Endodermal cell (in vitro differentiated cells): ENCODE measurements around the gene MLLT1. TPM values are rescaled to one million over a fixed set of nuclear protein-coding genes. Genes with fewer than 3 reads are reported as not detected.
A peak's percentile ranks its signal among the peaks of the same experiment; 100 is the strongest.

Source experiments
- DNase-seq: peaks from one replicate; pipeline ENCODE4 v3.0.0-alpha.2; 2017
- H3K27ac ChIP-seq: 2 replicates; pipeline ENCODE4 v1.5.1; 2013; ENCODE audit warnings: mild to moderate bottlenecking, low read depth, low read length, moderate library complexity
- H3K27me3 ChIP-seq: 2 replicates; pipeline ENCODE4 v1.6.1; 2013; ENCODE audit warnings: mild to moderate bottlenecking, low read length, moderate library complexity; ENCODE audit not compliant: insufficient read depth, control insufficient read depth, poor library complexity, severe bottlenecking
- H3K36me3 ChIP-seq: 2 replicates; pipeline ENCODE4 v1.7.0; 2013; ENCODE audit warnings: mild to moderate bottlenecking, low read length, moderate library complexity; ENCODE audit not compliant: control insufficient read depth, insufficient read depth
- H3K4me1 ChIP-seq: one replicate; pipeline ENCODE4 v1.7.0; 2013; ENCODE audit warnings: low read length; ENCODE audit not compliant: control insufficient read depth, insufficient read depth
- H3K4me3 ChIP-seq: 2 replicates; pipeline ENCODE4 v1.5.1; 2013; ENCODE audit warnings: mild to moderate bottlenecking, low read length, moderate library complexity
- H3K9ac ChIP-seq: 2 replicates; pipeline ENCODE4 v1.6.1; 2013; ENCODE audit warnings: mild to moderate bottlenecking, low read length, moderate library complexity; ENCODE audit not compliant: poor library complexity, severe bottlenecking; ENCODE audit errors: extremely low read depth
- H3K9me3 ChIP-seq: 2 replicates; pipeline ENCODE4 v1.6.1; 2013; ENCODE audit warnings: mild to moderate bottlenecking, low read length, moderate library complexity; ENCODE audit not compliant: control insufficient read depth
- H3K27ac Mint-ChIP-seq: 2 replicates; pipeline ENCODE4 v1.8.0; 2020; ENCODE audit warnings: mixed read lengths
- H3K27me3 Mint-ChIP-seq: 2 replicates; pipeline ENCODE4 v1.8.0; 2021; ENCODE audit warnings: mild to moderate bottlenecking, mixed read lengths; ENCODE audit not compliant: insufficient read depth
- H3K36me3 Mint-ChIP-seq: 2 replicates; pipeline ENCODE4 v1.8.0; 2020; ENCODE audit warnings: low read depth, mixed read lengths
- H3K4me1 Mint-ChIP-seq: 2 replicates; pipeline ENCODE4 v1.8.0; 2020; ENCODE audit warnings: mixed read lengths
- H3K4me3 Mint-ChIP-seq: 2 replicates; pipeline ENCODE4 v1.8.0; 2020; ENCODE audit warnings: mild to moderate bottlenecking, moderate library complexity, mixed read lengths
- H3K9me3 Mint-ChIP-seq: 2 replicates; pipeline ENCODE4 v1.8.0; 2020; ENCODE audit warnings: mild to moderate bottlenecking, mixed read lengths
- CTCF ChIP-seq: fragments of 200-600 bp; sonication (generic); conservative IDR thresholded peaks from 2 replicates; pipeline ENCODE4 v1.5.0; 2021; ENCODE audit warnings: antibody characterized with exemption, mild to moderate bottlenecking
- WGBS, 2 experiments: methylation state at CpG; one replicate each; pipeline versions ENCODE4 v1.1.5 to v1.1.7; 2013; ENCODE audit warnings: missing lambda C conversion rate in 2 of 2, mixed read lengths in 1 of 2; ENCODE audit not compliant: insufficient coverage in 1 of 2, insufficient read length in 1 of 2; 5-methylcytosine and 5-hydroxymethylcytosine counted together
- total RNA-seq, 2 donors: library from RNA; stranded (reverse); fragmentation: NEBNext Ultra II Directional in 1 of 2; extraction: Animal tissue kit (Norgen Biotek cat#: 25700) in 1 of 2; gene quantifications; 2 replicates in 1 of 2; 3 replicates in 1 of 2; pipeline ENCODE4 v1.2.1, GENCODE V29; 2021

The MLLT1 gene
- total RNA-seq, 2 donors from 2014 or later, result 50.1 to 51.8 TPM

DNA sequence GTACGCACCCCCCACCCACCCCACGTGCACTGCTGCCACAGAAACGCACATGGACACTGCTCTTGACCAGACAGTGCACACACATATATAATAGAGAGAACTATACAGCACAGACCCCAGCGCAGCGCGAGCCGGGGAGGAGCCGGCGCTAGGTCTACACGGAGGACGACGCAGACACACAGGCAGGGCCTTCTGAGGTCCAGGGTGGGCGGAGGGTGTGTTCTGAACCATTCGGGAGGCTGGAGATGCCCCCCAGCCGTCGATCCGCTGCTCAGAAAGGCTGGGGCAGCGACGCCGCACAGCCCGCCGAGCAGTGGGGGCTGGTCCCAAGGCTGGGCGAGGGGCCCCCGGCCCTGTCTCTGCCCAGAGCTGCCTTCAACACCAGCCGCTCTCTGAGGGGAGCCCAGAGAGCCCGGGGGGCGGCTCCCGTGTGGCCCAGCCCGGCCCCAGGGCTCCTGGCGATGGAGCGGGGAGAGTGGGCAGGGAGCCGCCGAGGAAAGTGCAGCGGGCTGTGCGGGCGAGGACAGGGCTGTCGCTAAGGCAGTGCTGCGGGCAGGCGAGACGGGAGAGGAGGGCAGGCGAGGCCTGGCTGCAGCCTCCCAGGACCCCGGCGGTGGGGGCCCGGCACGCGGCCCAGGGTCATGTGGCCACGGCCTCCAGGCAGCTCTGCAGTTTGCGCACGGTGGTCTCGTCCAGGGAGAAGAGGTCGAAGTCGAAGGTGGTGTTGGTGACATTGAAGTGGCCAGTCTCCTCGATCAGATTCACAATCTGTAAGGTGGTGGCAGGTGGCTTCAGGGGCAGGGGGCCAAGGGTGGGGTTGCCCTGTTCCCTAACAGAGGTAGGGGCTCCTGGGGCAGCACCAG lies 67.1 kb downstream of the MLLT1 start:
- Histone ChIP-seq H3K27ac (no peak overlapping the region), H3K4me3 (no peak overlapping the region), H3K36me3 (peaks cover 10% of the 10 kb centered on the region), H3K27me3 (no peaks in the 10 kb centered on the region), H3K9ac (no peak overlapping the region), H3K4me1 (peaks cover 7% of the 10 kb centered on the region), H3K9me3 (no peaks in the 10 kb centered on the region)
- Mint-ChIP-seq H3K27ac (no peak overlapping the region), H3K9me3 (no peaks in the 10 kb centered on the region), H3K4me1 (peaks cover 3% of the 10 kb centered on the region), H3K4me3 (no peak overlapping the region), H3K36me3 (peaks cover 5% of the 10 kb centered on the region), H3K27me3 (no peaks in the 10 kb centered on the region)
- no peak for TF ChIP-seq CTCF
- WGBS, 2 experiments, result 95 to 98% methylated on average over 36 to 53 of the region's 53 CpGs
- DNase-seq, result no peak

DNA sequence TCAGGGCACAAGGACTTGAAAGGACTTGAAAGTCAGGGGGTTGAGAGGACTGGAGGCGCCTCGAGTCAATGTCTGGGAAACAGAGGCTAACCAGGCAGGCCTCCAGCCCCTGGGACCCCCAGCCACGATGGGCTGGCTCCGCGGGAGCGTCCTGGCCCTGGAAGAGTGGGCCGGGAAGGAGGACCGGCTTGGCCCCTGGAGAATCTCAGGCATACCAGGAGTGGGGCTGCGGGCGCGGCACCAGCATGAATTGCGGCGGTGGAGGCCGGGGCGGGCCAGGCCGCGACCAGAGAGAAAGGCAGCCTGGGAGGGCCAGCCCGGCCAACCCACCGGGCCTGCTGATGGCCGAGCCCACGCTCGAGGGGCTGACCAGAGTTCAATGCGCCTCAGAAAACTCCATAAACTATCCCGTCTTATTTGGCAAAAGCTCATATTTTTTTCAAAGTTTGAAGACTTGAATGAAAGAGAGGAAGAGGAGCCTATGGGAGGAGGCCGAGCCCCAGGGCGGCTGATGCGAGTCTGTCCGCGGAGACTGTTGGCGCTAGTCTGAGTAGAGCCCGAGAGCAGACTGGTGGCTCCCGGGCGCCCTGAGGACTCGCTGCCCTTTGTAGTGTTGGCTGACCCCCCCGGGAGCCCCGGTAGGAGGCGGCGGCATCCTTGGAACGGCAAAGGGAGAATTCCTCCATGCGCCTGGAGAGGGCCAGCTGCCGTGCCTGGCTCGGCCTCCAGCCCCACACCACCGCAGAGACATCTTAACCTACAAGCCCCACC lies 68.0 kb downstream of the MLLT1 start:
- no peak for TF ChIP-seq CTCF
- H3K4me3 ChIP-seq, result no peak overlapping the region
- Mint-ChIP-seq H3K4me1 (peaks cover under 1% of the 10 kb centered on the region), H3K9me3 (no peaks in the 10 kb centered on the region), H3K4me3 (no peak overlapping the region), H3K27me3 (no peaks in the 10 kb centered on the region), H3K36me3 (peaks cover 5% of the 10 kb centered on the region), H3K27ac (no peak overlapping the region)
- DNase-seq, result no peak
- peak overlapping the region; percentile 10 for H3K27ac ChIP-seq
- no peaks in the 10 kb centered on the region for H3K4me1 ChIP-seq
- no peak overlapping the region for H3K9ac ChIP-seq
- H3K27me3 ChIP-seq, result no peaks in the 10 kb centered on the region
- 96 to 99% methylated on average over 22 to 43 of the region's 43 CpGs for WGBS, 2 experiments
- H3K9me3 ChIP-seq, result no peaks in the 10 kb centered on the region
- peaks cover 10% of the 10 kb centered on the region for H3K36me3 ChIP-seq

GRCh38 chr19:6210721-6211600 lies 68.8 kb downstream of the MLLT1 start:
- Mint-ChIP-seq H3K4me1 (no peaks in the 10 kb centered on the region), H3K36me3 (peaks cover 5% of the 10 kb centered on the region), H3K27ac (no peak overlapping the region), H3K27me3 (no peaks in the 10 kb centered on the region), H3K9me3 (no peaks in the 10 kb centered on the region), H3K4me3 (no peak overlapping the region)
- Histone ChIP-seq H3K27me3 (no peaks in the 10 kb centered on the region), H3K4me3 (no peak overlapping the region), H3K9ac (no peak overlapping the region), H3K4me1 (no peaks in the 10 kb centered on the region), H3K9me3 (no peaks in the 10 kb centered on the region), H3K27ac (no peak overlapping the region), H3K36me3 (peaks cover 10% of the 10 kb centered on the region)
- DNase-seq, result no peak
- 89 to 93% methylated on average over 20 to 32 of the region's 32 CpGs for WGBS, 2 experiments
- TF ChIP-seq CTCF, result no peak
